Omental fat pad (tissue), 4 donors: ENCODE measurements around the gene FBXO22. TPM values are rescaled to one million over a fixed set of nuclear protein-coding genes. Genes with fewer than 3 reads are reported as not detected.
"Not testable (repeated sequence)": the region's sequence is repeated elsewhere in the genome, so short reads cannot be mapped to it uniquely, and the experiment has no call there.

ENCODE experiments used
- ATAC-seq: fragments of 150-250 bp; one replicate; pipeline ENCODE4 v1.9.1; 2016; ENCODE audit warnings: mild to moderate bottlenecking, moderate library complexity; ENCODE audit not compliant: low FRiP score
- DNase-seq: peaks from one replicate; pipeline ENCODE4 v3.0.0-alpha.2; 2019; ENCODE audit warnings: low spot score
- small RNA-seq: library from RNA; depleted of rRNA; stranded (forward); fragments of <200 nt; gene quantifications from one replicate; pipeline ENCODE3, GENCODE V24; 2016
- total RNA-seq, 4 donors: library from RNA; depleted of rRNA; stranded (reverse); fragments of >200 nt; gene quantifications; one replicate each; pipeline ENCODE4 v1.1.0, GENCODE V29; 2016
- TF ChIP-seq, protein P1 (sequence below), 3 donors: fragments of 450-650 bp; IDR thresholded peaks; one replicate each; pipeline ENCODE4 v1.5.1; 2016 to 2017; ENCODE audit warnings: antibody characterized with exemption in 3 of 3, mild to moderate bottlenecking in 3 of 3, moderate library complexity in 2 of 3

FBXO22 gene
- total RNA-seq, 4 donors from 2014 or later, result 9.8 to 14.5 (median 11.7) TPM

DNA sequence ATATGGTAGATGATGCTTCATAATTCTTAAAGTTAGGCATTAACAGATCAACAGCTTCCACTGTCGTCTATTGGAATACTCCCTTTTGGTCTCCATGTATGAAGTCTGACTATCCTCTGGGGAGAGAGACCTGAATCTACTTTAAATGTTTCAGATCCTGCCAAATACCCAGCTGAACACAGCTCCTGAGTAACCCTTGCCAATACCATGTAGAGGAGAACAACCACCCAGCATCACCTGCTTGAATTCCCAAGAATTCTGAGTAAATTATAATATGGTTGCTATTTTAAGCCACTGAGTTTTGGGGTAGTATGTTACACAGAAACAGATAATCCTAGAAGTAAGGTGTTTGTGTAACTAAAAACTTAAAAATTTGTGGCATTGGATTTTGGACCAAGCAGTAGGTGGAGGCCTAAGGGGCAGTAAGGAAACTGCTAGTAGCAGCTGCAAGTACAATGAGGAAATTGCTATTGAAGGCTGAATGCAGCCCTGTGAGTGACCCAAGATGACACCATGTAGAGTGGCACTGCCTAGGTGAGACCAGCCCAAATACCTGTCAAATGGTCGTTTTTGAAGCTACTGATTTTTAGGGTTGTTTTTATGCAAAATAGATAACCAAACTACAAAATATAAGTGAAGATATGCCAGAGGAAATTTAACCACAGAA lies 77.6 kb downstream of the FBXO22 start:
- no peak for ATAC-seq
- DNase-seq, result no peak
- TF ChIP-seq, protein P1, sequence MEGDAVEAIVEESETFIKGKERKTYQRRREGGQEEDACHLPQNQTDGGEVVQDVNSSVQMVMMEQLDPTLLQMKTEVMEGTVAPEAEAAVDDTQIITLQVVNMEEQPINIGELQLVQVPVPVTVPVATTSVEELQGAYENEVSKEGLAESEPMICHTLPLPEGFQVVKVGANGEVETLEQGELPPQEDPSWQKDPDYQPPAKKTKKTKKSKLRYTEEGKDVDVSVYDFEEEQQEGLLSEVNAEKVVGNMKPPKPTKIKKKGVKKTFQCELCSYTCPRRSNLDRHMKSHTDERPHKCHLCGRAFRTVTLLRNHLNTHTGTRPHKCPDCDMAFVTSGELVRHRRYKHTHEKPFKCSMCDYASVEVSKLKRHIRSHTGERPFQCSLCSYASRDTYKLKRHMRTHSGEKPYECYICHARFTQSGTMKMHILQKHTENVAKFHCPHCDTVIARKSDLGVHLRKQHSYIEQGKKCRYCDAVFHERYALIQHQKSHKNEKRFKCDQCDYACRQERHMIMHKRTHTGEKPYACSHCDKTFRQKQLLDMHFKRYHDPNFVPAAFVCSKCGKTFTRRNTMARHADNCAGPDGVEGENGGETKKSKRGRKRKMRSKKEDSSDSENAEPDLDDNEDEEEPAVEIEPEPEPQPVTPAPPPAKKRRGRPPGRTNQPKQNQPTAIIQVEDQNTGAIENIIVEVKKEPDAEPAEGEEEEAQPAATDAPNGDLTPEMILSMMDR (IDR thresholded peaks at IDR 0.05), result no peak

GRCh38 chr15:75982468-75982867 lies 78.8 kb downstream of the FBXO22 start:
- TF ChIP-seq, protein P1 (IDR thresholded peaks at IDR 0.05), result no peak
- DNase-seq (no peak), ATAC-seq (no peak)

GRCh38 chr15:75984706-75985105 lies 81.0 kb downstream of the FBXO22 start:
- ATAC-seq, DNase-seq: not testable (repeated sequence)

DNA sequence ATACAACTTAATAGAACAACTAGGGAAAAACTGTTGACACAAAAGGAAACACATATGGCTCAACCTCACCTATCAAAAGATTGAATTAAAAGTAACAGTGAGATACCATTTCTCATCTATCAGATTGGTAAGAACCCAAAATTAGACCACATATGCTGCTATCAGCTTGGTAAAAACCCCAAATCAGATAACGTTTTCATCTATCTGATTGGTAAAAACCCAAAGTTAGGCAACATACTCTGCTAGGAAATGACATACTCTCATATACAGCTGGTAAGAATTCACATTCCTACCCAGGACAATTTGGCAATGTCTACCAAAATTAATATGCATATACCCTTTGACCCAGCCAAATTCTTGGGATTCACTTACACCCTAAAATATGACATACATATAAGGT lies 82.3 kb downstream of the FBXO22 start:
- TF ChIP-seq, protein P1 (IDR thresholded peaks at IDR 0.05), result no peak
- ATAC-seq (no peak), DNase-seq (no peak)

GRCh38 chr15:75989045-75989444 lies 85.4 kb downstream of the FBXO22 start:
- DNase-seq (no peak), ATAC-seq (no peak)
- TF ChIP-seq, protein P1 (IDR thresholded peaks at IDR 0.05), result no peak

- ATAC-seq (no peak), DNase-seq (no peak)
- TF ChIP-seq, protein P1 (IDR thresholded peaks at IDR 0.05), result no peak
These were observed 86.2 kb downstream of the FBXO22 start for GRCh38 chr15:75989875-75990274.

Small RNAs within 50 kb of the gene (small RNA-seq; reads per million reads assigned to genes)
- not detected for gene RN7SL510P

Other genes with a start within 250 kb of the FBXO22 start
- 100 to 1,000 TPM in 1 of 4 donors, 10 to 100 TPM in 3; 29.9 to 144 (median 49.7) TPM for gene CSPG4, start 191.0 kb upstream of the FBXO22 start, total RNA-seq
- gene UBE2Q2, start 60.4 kb upstream of the FBXO22 start, total RNA-seq, result 10 to 100 TPM; 27.8 to 54.1 (median 47.2) TPM
- gene NRG4, start 108.5 kb downstream of the FBXO22 start, total RNA-seq, result 1 to 10 TPM in 3 of 4 donors, not detected in 1; 1.1 to 7.5 (median 2.9) TPM
- gene TMEM266, start 156.1 kb downstream of the FBXO22 start, total RNA-seq, result under 1 TPM in 3 of 4 donors, not detected in 1; 0.19 to 0.72 (median 0.38) TPM